GM12864 (cell line): Measurements from ENCODE around the gene STK32A.

ENCODE experiments used
- DNase-seq: peaks from one replicate; pipeline ENCODE4 v3.0.0-alpha.2; 2011; ENCODE audit warnings: low read depth
- H3K4me3 ChIP-seq: 2 replicates; pipeline ENCODE4 v1.5.1; 2011; ENCODE audit warnings: mild to moderate bottlenecking, low read depth, low read length, control low read depth
- TF ChIP-seq, protein P1 (sequence below): IDR thresholded peaks from 2 replicates; pipeline ENCODE4 v1.5.1; 2011; ENCODE audit warnings: low read depth, mild to moderate bottlenecking, moderate library complexity, low read length, control low read depth, inconsistent platforms; ENCODE audit errors: missing control alignments

Gene STK32A

DNA sequence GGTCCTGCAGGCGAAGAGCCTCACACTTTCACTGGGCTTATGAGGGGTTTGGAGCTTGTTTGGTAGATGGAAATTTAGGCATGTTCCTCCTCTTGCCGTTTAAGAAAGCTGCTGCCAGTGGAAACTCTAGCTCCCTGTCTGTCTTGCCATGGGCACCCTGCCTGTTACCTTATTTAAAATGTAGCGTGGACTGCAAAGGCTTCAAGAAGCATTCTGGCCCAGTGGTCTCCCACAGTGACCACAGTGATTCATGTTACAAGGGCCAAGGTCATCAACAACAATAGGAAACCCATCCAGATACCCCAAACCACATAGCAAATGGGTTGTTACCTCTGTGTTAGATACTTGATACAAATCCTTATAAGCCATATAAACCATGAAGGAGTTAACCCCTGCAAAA lies 178.4 kb downstream of the STK32A start:
- no peak for DNase-seq
- H3K4me3 ChIP-seq, result no peak overlapping the region
- TF ChIP-seq, protein P1, sequence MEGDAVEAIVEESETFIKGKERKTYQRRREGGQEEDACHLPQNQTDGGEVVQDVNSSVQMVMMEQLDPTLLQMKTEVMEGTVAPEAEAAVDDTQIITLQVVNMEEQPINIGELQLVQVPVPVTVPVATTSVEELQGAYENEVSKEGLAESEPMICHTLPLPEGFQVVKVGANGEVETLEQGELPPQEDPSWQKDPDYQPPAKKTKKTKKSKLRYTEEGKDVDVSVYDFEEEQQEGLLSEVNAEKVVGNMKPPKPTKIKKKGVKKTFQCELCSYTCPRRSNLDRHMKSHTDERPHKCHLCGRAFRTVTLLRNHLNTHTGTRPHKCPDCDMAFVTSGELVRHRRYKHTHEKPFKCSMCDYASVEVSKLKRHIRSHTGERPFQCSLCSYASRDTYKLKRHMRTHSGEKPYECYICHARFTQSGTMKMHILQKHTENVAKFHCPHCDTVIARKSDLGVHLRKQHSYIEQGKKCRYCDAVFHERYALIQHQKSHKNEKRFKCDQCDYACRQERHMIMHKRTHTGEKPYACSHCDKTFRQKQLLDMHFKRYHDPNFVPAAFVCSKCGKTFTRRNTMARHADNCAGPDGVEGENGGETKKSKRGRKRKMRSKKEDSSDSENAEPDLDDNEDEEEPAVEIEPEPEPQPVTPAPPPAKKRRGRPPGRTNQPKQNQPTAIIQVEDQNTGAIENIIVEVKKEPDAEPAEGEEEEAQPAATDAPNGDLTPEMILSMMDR, result no peak

DNA sequence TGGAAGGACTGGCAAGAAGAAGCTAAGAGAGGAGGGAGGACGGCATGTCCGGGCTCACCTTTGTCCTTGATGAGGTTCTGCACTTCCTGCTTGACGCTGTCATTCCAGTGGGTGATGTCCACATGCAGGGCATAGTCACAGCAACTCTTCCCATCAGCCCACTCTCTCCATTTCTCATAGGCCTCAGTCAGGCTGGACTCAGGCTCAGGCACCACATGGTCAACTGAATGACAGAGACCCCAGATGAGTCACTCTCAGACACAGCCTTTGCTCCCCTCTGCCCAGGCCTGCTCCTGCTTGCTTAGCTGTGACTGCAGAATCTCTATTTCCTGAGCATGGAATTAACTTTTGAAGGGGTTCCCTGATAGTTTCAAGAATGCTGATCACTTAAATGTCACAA lies 180.8 kb downstream of the STK32A start:
- no peak for DNase-seq
- no peak overlapping the region for H3K4me3 ChIP-seq
- TF ChIP-seq, protein P1, result no peak

DNA sequence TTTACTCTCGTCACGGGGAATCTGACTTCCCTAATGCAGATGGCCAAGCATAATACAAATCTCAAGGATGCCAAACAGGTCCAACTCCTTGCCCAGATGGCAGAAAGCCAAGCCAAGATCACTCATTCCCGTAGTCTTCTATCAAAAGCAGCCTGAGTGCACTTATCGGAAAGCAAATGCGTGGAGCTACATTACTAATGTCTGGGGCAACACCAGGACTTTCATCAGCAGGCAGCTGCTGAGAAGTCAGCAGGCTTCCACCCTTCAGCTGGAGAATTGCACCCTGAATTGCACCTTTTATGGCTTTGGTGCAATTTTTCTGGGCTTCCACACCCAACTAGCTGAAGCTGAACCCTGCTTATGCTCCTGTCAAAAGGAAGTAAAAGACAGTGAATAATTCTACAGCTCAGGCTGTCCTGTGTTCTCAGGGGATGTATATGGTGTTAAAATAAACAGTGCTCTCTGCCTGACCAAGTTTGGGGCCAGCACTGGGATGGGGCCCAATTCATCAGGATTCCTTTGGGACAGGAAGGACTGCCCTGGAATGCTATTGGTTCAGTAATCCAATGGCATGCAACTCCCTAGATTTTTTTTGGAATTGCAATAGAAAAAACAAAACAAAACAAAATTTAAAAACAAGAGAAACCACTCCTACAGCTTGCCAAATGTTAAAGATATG lies 182.4 kb downstream of the STK32A start:
- H3K4me3 ChIP-seq, result no peak overlapping the region
- TF ChIP-seq, protein P1, result no peak

DNA sequence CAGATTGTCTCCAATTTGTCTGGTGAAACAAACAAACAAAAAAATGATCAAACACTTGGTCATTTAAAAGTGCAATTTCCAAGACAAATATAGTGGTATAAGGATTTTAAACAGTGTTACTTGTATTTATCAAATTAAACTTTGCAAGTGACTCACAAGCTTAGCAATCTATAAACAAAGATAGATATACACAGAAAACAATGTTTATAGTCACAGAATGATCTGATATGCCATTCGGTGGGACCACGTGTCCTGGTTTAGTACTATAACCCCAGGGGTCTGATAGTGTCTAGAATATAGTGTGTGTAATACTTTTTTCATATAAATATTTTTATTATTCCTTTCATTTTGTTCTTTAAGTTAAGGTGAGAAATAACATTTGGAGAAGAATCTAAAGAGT lies 183.8 kb downstream of the STK32A start:
- H3K4me3 ChIP-seq, result no peak overlapping the region
- no peak for DNase-seq
- TF ChIP-seq, protein P1, result no peak

More for the DNA sequence above, 182.4 kb downstream of the STK32A start:
- no peak for DNase-seq

DNA sequence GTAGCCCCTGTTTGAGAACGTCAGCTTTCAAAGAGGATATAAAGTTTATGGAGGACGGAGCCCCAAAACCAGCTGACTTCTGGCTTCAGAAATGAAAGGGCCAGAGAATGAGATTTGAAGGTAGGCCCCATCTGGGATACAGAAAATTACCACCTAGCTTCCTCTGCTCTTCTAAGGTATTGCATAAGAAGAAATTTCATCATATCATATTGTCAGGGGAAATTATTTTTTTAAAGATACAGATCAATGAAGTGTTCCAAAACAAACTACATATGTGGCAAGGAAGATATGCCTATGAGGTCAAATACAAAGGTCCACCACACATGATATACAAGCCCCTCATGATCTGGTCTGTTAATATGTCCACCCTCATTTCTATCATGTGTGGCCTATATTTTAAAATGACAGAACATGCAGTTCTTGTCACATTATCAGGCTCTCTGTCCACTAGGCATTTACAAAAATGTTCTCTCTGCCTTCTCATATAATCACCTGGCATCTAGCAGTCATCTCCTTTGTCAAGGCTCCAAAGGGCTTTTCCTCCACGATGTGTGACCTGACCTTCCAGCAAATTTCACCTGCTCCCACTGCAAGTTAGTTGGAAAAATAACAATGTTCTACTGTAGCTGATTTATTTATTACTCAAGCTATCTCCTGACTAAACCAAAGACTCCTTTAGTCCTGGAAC lies 192.0 kb downstream of the STK32A start:
- TF ChIP-seq, protein P1, result no peak
- DNase-seq, result no peak
- H3K4me3 ChIP-seq, result no peak overlapping the region

DNA sequence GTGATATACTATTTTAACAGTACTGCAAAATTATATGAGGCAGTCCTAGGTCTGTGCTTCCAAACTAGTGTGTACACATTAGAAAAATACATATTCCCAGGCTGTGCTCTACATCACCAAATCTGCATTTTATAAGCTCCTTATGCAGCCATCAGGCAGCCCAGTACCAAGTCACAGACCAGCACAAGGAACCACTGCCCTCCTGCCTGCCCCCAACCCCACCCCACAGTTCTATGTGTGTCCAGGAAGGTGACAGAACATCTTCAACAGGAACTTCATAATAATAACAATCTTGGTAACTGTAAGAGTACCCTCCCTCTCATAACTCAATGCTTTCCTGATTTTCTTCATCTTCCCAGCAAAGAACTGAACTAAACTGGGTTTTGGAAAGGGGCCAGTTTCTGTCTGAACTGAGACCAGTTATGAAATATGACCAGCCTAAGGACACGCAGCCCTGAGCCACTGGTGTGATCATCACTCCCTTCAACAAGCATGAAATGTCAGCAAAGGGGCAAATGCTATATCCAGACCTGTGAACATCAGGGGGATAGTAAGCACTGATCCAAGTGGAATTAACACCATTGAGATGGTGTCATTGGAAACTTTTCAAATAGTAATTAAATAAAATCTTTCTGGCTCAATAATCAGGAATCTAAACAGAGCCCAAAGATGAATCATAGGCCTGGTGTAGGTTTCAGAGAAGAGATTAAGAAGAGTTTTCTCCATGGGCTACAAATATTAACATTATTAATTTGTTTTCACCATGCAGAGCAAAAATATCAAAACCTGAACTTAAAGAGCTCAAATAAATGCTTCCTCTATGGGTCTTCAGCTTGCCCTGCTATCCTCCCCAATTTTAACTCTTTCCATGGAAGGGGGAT lies 192.9 kb downstream of the STK32A start:
- TF ChIP-seq, protein P1, result no peak
- no peak for DNase-seq
- no peak overlapping the region for H3K4me3 ChIP-seq
